ENCODE measurements around the gene MPHOSPH9. TPM values are rescaled to one million over a fixed set of nuclear protein-coding genes. Genes with fewer than 3 reads are reported as not detected.

MPHOSPH9 gene
- total RNA-seq, 2 donors from 2014 or later, result 15.5 to 35.7 TPM

DNA sequence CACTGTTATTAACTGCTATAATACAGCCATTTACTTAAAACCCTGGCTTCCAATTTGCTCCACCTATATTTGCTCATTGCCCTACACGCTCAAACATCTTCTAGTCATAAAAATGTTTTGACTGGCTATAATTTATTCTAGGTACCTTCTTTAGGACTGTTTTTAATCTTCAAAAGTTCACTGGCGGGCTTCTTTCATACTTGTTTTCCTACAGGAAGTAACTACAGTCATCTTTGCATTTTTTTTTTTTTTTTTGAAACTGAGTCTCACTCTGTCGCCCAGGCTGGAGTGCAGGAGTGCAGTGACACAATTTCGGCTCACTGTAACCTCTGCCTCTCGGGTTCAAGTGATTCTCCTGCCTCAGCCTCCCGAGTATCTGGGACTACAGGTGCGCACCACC, 32.5 kb downstream of the MPHOSPH9 start:
- no peak for DNase-seq
- Histone ChIP-seq H3K9ac (ENCODE audit: low read depth in 2 of 2, low read length in 2 of 2) (no peak overlapping the region), H3K9me3 (no peaks in the 10 kb centered on the region), H3K4me3 (no peak overlapping the region), H3K27me3 (no peaks in the 10 kb centered on the region), H3K4me1 (no peaks in the 10 kb centered on the region), H3K27ac (no peak overlapping the region), H3K36me3 (no peaks in the 10 kb centered on the region)
- intact Hi-C loops (cut with DNase I), result no loop called here
- TF ChIP-seq, protein P1, sequence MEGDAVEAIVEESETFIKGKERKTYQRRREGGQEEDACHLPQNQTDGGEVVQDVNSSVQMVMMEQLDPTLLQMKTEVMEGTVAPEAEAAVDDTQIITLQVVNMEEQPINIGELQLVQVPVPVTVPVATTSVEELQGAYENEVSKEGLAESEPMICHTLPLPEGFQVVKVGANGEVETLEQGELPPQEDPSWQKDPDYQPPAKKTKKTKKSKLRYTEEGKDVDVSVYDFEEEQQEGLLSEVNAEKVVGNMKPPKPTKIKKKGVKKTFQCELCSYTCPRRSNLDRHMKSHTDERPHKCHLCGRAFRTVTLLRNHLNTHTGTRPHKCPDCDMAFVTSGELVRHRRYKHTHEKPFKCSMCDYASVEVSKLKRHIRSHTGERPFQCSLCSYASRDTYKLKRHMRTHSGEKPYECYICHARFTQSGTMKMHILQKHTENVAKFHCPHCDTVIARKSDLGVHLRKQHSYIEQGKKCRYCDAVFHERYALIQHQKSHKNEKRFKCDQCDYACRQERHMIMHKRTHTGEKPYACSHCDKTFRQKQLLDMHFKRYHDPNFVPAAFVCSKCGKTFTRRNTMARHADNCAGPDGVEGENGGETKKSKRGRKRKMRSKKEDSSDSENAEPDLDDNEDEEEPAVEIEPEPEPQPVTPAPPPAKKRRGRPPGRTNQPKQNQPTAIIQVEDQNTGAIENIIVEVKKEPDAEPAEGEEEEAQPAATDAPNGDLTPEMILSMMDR (IDR thresholded peaks at IDR 0.05), result no peak

- TF ChIP-seq, protein P1 (IDR thresholded peaks at IDR 0.05), result no peak
- Histone ChIP-seq H3K4me1 (no peaks in the 10 kb centered on the region), H3K4me3 (no peak overlapping the region), H3K36me3 (no peaks in the 10 kb centered on the region), H3K27me3 (no peaks in the 10 kb centered on the region), H3K27ac (no peak overlapping the region), H3K9me3 (no peaks in the 10 kb centered on the region), H3K9ac (ENCODE audit: low read depth in 2 of 2, low read length in 2 of 2) (no peak overlapping the region)
- intact Hi-C loops (cut with DNase I), result no loop called here
- DNase-seq, result no peak
Observed at GRCh38 chr12:123199936-123200335, 33.0 kb downstream of the MPHOSPH9 start.

- intact Hi-C loops (cut with DNase I), result no loop called here
- no peak overlapping the region for H3K27ac ChIP-seq
- no peaks in the 10 kb centered on the region for H3K27me3 ChIP-seq
- no peak for DNase-seq
- TF ChIP-seq, protein P1 (IDR thresholded peaks at IDR 0.05), result no peak
- H3K36me3 ChIP-seq, result no peaks in the 10 kb centered on the region
- no peak overlapping the region for H3K4me3 ChIP-seq
- no peak overlapping the region for H3K9ac ChIP-seq (ENCODE audit: low read depth in 2 of 2, low read length in 2 of 2)
- no peaks in the 10 kb centered on the region for H3K4me1 ChIP-seq
- no peaks in the 10 kb centered on the region for H3K9me3 ChIP-seq
Observed at GRCh38 chr12:123187637-123188036, 45.3 kb downstream of the MPHOSPH9 start.

- no peaks in the 10 kb centered on the region for H3K4me1 ChIP-seq
- H3K27me3 ChIP-seq, result no peaks in the 10 kb centered on the region
- TF ChIP-seq, protein P1 (IDR thresholded peaks at IDR 0.05), result no peak
- DNase-seq, result no peak
- intact Hi-C loops (cut with DNase I), result no loop called here
- H3K27ac ChIP-seq, result no peak overlapping the region
- H3K9me3 ChIP-seq, result no peaks in the 10 kb centered on the region
- no peak overlapping the region for H3K9ac ChIP-seq (ENCODE audit: low read depth in 2 of 2, low read length in 2 of 2)
- H3K4me3 ChIP-seq, result no peak overlapping the region
- H3K36me3 ChIP-seq, result no peaks in the 10 kb centered on the region
Observed at GRCh38 chr12:123180171-123180570, 52.8 kb downstream of the MPHOSPH9 start.

DNA sequence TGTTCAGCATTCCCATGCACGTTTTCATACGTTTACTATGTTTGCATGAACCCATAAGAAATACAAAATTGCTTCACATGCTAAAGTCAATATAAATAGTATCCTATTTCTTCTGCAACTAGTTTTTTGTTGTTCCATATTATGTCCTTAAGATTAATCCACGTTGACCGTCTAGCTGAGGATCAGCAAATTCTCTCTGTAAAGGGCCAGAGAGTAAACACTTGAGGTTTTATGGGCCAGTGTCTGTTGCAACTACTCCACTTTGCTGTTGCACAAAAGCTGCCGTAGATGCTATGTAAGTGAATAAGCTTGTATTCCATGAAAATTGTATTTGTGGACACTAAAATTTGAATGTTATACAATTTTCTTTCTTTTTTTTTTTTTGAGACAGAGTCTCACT, 61.0 kb downstream of the MPHOSPH9 start:
- TF ChIP-seq, protein P1 (IDR thresholded peaks at IDR 0.05), result no peak
- Histone ChIP-seq H3K4me1 (no peaks in the 10 kb centered on the region), H3K4me3 (no peak overlapping the region), H3K27me3 (no peaks in the 10 kb centered on the region), H3K27ac (no peak overlapping the region), H3K36me3 (no peaks in the 10 kb centered on the region), H3K9me3 (no peaks in the 10 kb centered on the region), H3K9ac (ENCODE audit: low read depth in 2 of 2, low read length in 2 of 2) (no peak overlapping the region)
- DNase-seq, result no peak
- intact Hi-C loops (cut with DNase I), result no loop called here

GRCh38 chr12:123167329-123167728, 65.6 kb downstream of the MPHOSPH9 start:
- Histone ChIP-seq H3K9me3 (no peaks in the 10 kb centered on the region), H3K9ac (ENCODE audit: low read depth in 2 of 2, low read length in 2 of 2) (no peak overlapping the region), H3K27ac (no peak overlapping the region), H3K36me3 (no peaks in the 10 kb centered on the region), H3K4me1 (no peaks in the 10 kb centered on the region), H3K4me3 (no peak overlapping the region), H3K27me3 (no peaks in the 10 kb centered on the region)
- intact Hi-C loops (cut with DNase I), result no loop called here
- no peak for DNase-seq
- TF ChIP-seq, protein P1 (IDR thresholded peaks at IDR 0.05), result no peak
